Natural killer cell (primary cell): ENCODE measurements around the gene HBEGF. TPM values are rescaled to one million over a fixed set of nuclear protein-coding genes. Genes with fewer than 3 reads are reported as not detected.

Source experiments
- ATAC-seq, 3 donors: fragments of 150-1000 bp in 2 of 3; fragments of 200-7000 bp in 1 of 3; cut with Tn5 transposase; 1 replicate in 1 of 3; 2 replicates in 2 of 3; pipeline ENCODE4 v1.10.0; 2021; ENCODE audit warnings: mild to moderate bottlenecking in 2 of 3, moderate library complexity in 2 of 3
- DNase-seq, 2 donors: peaks; one replicate each; pipeline versions ENCODE4 v3.0.0 to v3.0.0-alpha.2; 2013 to 2021; ENCODE audit warnings: mixed read lengths in 1 of 2
- H3K27ac ChIP-seq: one replicate; pipeline ENCODE4 v1.5.1; 2013; ENCODE audit warnings: mild to moderate bottlenecking, low read length
- H3K27me3 ChIP-seq: one replicate; pipeline ENCODE4 v1.6.1; 2013; ENCODE audit warnings: low read length; ENCODE audit not compliant: control insufficient read depth, insufficient read depth
- H3K36me3 ChIP-seq: one replicate; pipeline ENCODE4 v1.6.1; 2013; ENCODE audit warnings: low read length; ENCODE audit not compliant: control insufficient read depth, insufficient read depth
- H3K4me1 ChIP-seq: one replicate; pipeline ENCODE4 v1.6.1; 2013; ENCODE audit warnings: low read length; ENCODE audit not compliant: control insufficient read depth, insufficient read depth
- H3K4me3 ChIP-seq: one replicate; pipeline ENCODE4 v1.5.1; 2013; ENCODE audit warnings: low read length
- H3K9me3 ChIP-seq: one replicate; pipeline ENCODE4 v1.6.1; 2013; ENCODE audit warnings: low read length; ENCODE audit not compliant: control insufficient read depth, insufficient read depth
- H3K27ac Mint-ChIP-seq, 2 donors: one replicate each; pipeline ENCODE4 v1.8.0; 2022; ENCODE audit warnings: mild to moderate bottlenecking in 2 of 2, mixed read lengths in 2 of 2, moderate library complexity in 1 of 2
- H3K27me3 Mint-ChIP-seq, 2 donors: one replicate each; pipeline ENCODE4 v1.8.0; 2022; ENCODE audit warnings: low read depth in 2 of 2, mixed read lengths in 2 of 2
- H3K36me3 Mint-ChIP-seq: one replicate; pipeline ENCODE4 v1.8.0; 2022; ENCODE audit warnings: mixed read lengths
- H3K4me1 Mint-ChIP-seq, 2 donors: one replicate each; pipeline ENCODE4 v1.8.0; 2022; ENCODE audit warnings: mixed read lengths in 2 of 2
- H3K4me3 Mint-ChIP-seq: one replicate; pipeline ENCODE4 v1.8.0; 2022; ENCODE audit warnings: mild to moderate bottlenecking, moderate library complexity, mixed read lengths
- H3K9me3 Mint-ChIP-seq, 2 donors: one replicate each; pipeline ENCODE4 v1.8.0; 2022; ENCODE audit warnings: mixed read lengths in 2 of 2
- CTCF ChIP-seq: fragments of 200-600 bp; IDR thresholded peaks from one replicate; pipeline ENCODE4 v1.8.0; 2022; ENCODE audit warnings: antibody characterized with exemption
- WGBS: methylation state at CpG from one replicate; pipeline ENCODE4 v1.1.7; 2013; ENCODE audit warnings: missing lambda C conversion rate; ENCODE audit not compliant: insufficient coverage; 5-methylcytosine and 5-hydroxymethylcytosine counted together
- intact Hi-C: fragments of 100-400 bp; cut with micrococcal nuclease; formaldehyde crosslinking; loops from one replicate; pipeline ENCODE4 v1.14.2; 2022
- total RNA-seq, 4 donors: library from RNA; stranded (reverse); fragments of 120-200 nt in 1 of 4; gene quantifications; one replicate each; pipeline versions ENCODE4 v1.2.3 to v1.2.4, GENCODE V29; 2013 to 2022

The HBEGF gene
- total RNA-seq, 3 donors from 2014 or later (not counting 1 experiment from before 2014, with no cell fraction given) = 5.1 to 9.9 (median 7.8) TPM

- DNase-seq (no peak), ATAC-seq (no peak)
- whole genome bisulfite sequencing = 0% methylated on average over 1 of the region's 1 CpG
- intact Hi-C loops = no loop called here
- Histone ChIP-seq H3K27me3 (no peaks in the 10 kb centered on the region), H3K27ac (no peak overlapping the region), H3K9me3 (no peaks in the 10 kb centered on the region), H3K36me3 (no peaks in the 10 kb centered on the region), H3K4me1 (peaks cover 52% of the 10 kb centered on the region), H3K4me3 (no peak overlapping the region)
- H3K9me3 Mint-ChIP-seq = no peaks in the 10 kb centered on the region
- no peak overlapping the region for H3K27ac Mint-ChIP-seq
- no peaks in the 10 kb centered on the region for H3K36me3 Mint-ChIP-seq
- no peak overlapping the region for H3K4me3 Mint-ChIP-seq
- H3K4me1 Mint-ChIP-seq = peaks cover 19 to 35% of the 10 kb centered on the region in 2 donors
- H3K27me3 Mint-ChIP-seq = peaks cover 6 to 12% of the 10 kb centered on the region in 2 donors
- TF ChIP-seq CTCF = no peak
Observed at GRCh38 chr5:140342896-140343295, 3.5 kb downstream of the HBEGF start.

- Mint-ChIP-seq H3K27ac (no peak overlapping the region), H3K36me3 (no peaks in the 10 kb centered on the region), H3K27me3 (peaks cover 6 to 12% of the 10 kb centered on the region in 2 donors), H3K4me1 (peaks cover 19 to 33% of the 10 kb centered on the region in 2 donors), H3K4me3 (no peak overlapping the region), H3K9me3 (no peaks in the 10 kb centered on the region)
- Histone ChIP-seq H3K9me3 (no peaks in the 10 kb centered on the region), H3K27ac (no peak overlapping the region), H3K36me3 (no peaks in the 10 kb centered on the region), H3K4me1 (peaks cover 50% of the 10 kb centered on the region), H3K4me3 (no peak overlapping the region), H3K27me3 (no peaks in the 10 kb centered on the region)
- WGBS = 24% methylated on average over 3 of the region's 6 CpGs
- DNase-seq = peak in 1 of 2 donors; percentile 39
- ATAC-seq = no peak
- intact Hi-C loops = no loop called here
- TF ChIP-seq CTCF = no peak
Observed at GRCh38 chr5:140342287-140342686, 4.1 kb downstream of the HBEGF start.

- Histone ChIP-seq H3K9me3 (no peaks in the 10 kb centered on the region), H3K27ac (no peak overlapping the region), H3K36me3 (no peaks in the 10 kb centered on the region), H3K4me3 (no peak overlapping the region), H3K4me1 (peaks cover 45% of the 10 kb centered on the region), H3K27me3 (no peaks in the 10 kb centered on the region)
- ATAC-seq (no peak), DNase-seq (no peak)
- Mint-ChIP-seq H3K36me3 (no peaks in the 10 kb centered on the region), H3K9me3 (no peaks in the 10 kb centered on the region), H3K4me1 (peaks cover 19 to 27% of the 10 kb centered on the region in 2 donors), H3K4me3 (no peak overlapping the region), H3K27me3 (peaks cover 6 to 9% of the 10 kb centered on the region in 2 donors), H3K27ac (no peak overlapping the region)
- intact Hi-C loops = no loop called here
- WGBS = 90% methylated on average over 4 of the region's 5 CpGs
- TF ChIP-seq CTCF = no peak
Observed at GRCh38 chr5:140341591-140341990, 4.8 kb downstream of the HBEGF start.

GRCh38 chr5:140340605-140341121 lies 5.7 kb downstream of the HBEGF start:
- no peak for ATAC-seq
- Mint-ChIP-seq H3K27me3 (peaks cover 6 to 9% of the 10 kb centered on the region in 2 donors), H3K36me3 (no peaks in the 10 kb centered on the region), H3K9me3 (no peaks in the 10 kb centered on the region), H3K27ac (no peak overlapping the region), H3K4me1 (peaks cover 15 to 21% of the 10 kb centered on the region in 2 donors), H3K4me3 (no peak overlapping the region)
- Histone ChIP-seq H3K36me3 (no peaks in the 10 kb centered on the region), H3K4me1 (peaks cover 39% of the 10 kb centered on the region), H3K27ac (no peak overlapping the region), H3K9me3 (no peaks in the 10 kb centered on the region), H3K27me3 (no peaks in the 10 kb centered on the region), H3K4me3 (no peak overlapping the region)
- intact Hi-C loops = no loop called here
- no peak for TF ChIP-seq CTCF
- DNase-seq = no peak
